Activated T-cell treated with anti-CD3 and anti-CD28 coated beads, Interleukin-2, amount 50 U/mL, for 24 hours (primary cell): ENCODE data around the gene NNT.
"Not testable (repeated sequence)": the region's sequence is repeated elsewhere in the genome, so short reads cannot be mapped to it uniquely, and the experiment has no call there.

Experiments used
- DNase-seq: peaks from one replicate; pipeline ENCODE4 v3.0.0-alpha.2; 2020
- H3K27ac Mint-ChIP-seq: 2 replicates; pipeline ENCODE4 v1.8.0; 2020; ENCODE audit warnings: mild to moderate bottlenecking, mixed read lengths
- H3K27me3 Mint-ChIP-seq: 2 replicates; pipeline ENCODE4 v1.8.0; 2020; ENCODE audit warnings: mixed read lengths
- H3K36me3 Mint-ChIP-seq: 2 replicates; pipeline ENCODE4 v1.8.0; 2020; ENCODE audit warnings: low read depth, mixed read lengths
- H3K4me1 Mint-ChIP-seq: 2 replicates; pipeline ENCODE4 v1.8.0; 2020; ENCODE audit warnings: low read depth, mixed read lengths
- H3K4me3 Mint-ChIP-seq: 2 replicates; pipeline ENCODE4 v1.8.0; 2020; ENCODE audit warnings: mild to moderate bottlenecking, moderate library complexity, mixed read lengths
- H3K9me3 Mint-ChIP-seq: 2 replicates; pipeline ENCODE4 v1.8.0; 2020; ENCODE audit warnings: mixed read lengths

NNT gene

DNA sequence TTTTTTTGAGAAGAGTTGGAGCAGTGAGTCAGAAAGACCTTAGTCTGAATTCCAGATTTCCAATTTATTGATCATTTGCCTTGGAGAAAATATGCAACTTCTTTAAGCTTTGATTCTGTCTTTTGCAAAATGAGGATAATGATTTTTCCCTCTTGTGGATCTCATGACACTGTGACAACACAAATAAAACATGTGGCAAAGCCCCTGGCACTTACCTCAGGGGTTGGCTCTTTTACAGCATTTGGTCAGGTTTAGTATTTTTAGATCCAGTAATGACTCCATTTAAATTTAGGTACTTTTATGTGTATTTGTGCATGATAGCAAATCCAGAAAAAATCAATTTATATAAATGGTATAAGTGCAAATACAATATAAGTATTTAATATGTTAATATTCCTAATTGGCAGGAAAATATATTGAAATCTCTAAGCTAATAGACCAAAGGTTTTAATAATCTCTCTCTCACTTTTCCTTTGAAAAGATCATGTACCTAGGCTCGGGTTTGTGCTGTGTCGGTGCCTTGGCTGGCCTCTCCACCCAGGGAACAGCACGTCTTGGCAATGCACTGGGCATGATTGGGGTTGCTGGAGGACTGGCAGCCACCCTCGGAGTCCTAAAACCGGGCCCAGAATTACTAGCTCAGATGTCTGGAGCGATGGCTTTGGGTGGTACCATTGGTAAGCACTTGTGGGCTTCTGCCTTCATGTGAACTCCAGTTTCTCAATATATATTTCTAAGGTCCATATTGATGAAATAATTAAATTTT, 49.7 kb downstream of the NNT start:
- H3K27ac Mint-ChIP-seq = no peak overlapping the region
- no peaks in the 10 kb centered on the region for H3K4me1 Mint-ChIP-seq
- H3K36me3 Mint-ChIP-seq = peaks cover 92% of the 10 kb centered on the region
- DNase-seq = no peak
- H3K4me3 Mint-ChIP-seq = no peak overlapping the region
- H3K27me3 Mint-ChIP-seq = no peaks in the 10 kb centered on the region
- H3K9me3 Mint-ChIP-seq = peaks cover 3% of the 10 kb centered on the region

- Mint-ChIP-seq H3K27me3 (no peaks in the 10 kb centered on the region), H3K9me3 (peaks cover 5% of the 10 kb centered on the region), H3K36me3 (peaks cover 88% of the 10 kb centered on the region)
Observed at GRCh38 chr5:43658509-43658908, 55.5 kb downstream of the NNT start.

DNA sequence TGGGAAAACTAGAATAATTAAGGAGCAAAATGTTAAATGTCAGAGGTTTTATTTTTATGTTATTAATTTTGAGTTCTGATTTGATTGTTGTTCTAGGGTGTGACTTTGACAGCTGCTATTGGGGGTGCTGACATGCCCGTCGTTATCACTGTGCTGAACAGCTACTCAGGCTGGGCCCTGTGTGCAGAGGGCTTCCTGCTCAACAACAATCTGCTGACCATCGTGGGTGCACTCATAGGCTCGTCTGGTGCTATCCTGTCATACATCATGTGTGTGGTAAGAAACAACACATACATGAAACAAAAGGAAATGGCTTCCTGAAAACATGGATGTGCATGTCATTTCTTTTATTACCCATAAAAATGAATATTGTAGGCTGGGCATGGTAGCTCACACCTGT, 56.1 kb downstream of the NNT start:
- H3K27ac Mint-ChIP-seq = no peak overlapping the region
- peaks cover 5% of the 10 kb centered on the region for H3K9me3 Mint-ChIP-seq
- H3K27me3 Mint-ChIP-seq = no peaks in the 10 kb centered on the region
- H3K36me3 Mint-ChIP-seq = peaks cover 90% of the 10 kb centered on the region
- H3K4me1 Mint-ChIP-seq = no peaks in the 10 kb centered on the region
- H3K4me3 Mint-ChIP-seq = no peak overlapping the region
- no peak for DNase-seq

More at GRCh38 chr5:43658509-43658908, 55.5 kb downstream of the NNT start:
- no peaks in the 10 kb centered on the region for H3K4me1 Mint-ChIP-seq
- no peak for DNase-seq
- no peak overlapping the region for H3K4me3 Mint-ChIP-seq
- no peak overlapping the region for H3K27ac Mint-ChIP-seq

GRCh38 chr5:43661102-43661501, 58.1 kb downstream of the NNT start:
- Mint-ChIP-seq H3K9me3 (peaks cover 7% of the 10 kb centered on the region), H3K4me1 (no peaks in the 10 kb centered on the region), H3K4me3 (no peak overlapping the region), H3K27me3 (no peaks in the 10 kb centered on the region), H3K27ac (no peak overlapping the region), H3K36me3 (peaks cover 90% of the 10 kb centered on the region)
- DNase-seq = no peak

DNA sequence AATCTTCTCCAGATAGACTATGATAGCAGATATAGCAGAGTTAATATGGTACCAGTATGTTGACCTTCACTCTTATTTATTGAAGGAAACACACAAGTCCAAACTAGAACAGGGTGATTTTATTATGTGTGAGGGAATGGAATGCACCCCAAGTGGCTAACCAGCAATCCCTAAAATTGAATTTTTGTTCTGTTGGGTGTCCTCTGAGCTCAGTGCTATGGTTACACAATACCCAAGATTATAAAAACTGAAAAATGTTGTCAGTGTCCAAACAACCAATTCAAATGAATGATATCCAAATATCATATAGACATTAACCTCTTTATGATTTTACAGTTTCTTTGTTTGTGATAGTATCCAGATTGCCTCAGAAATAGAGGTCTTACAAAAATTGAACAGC, 60.9 kb downstream of the NNT start:
- peaks cover 84% of the 10 kb centered on the region for H3K36me3 Mint-ChIP-seq
- peaks cover 2% of the 10 kb centered on the region for H3K4me1 Mint-ChIP-seq
- no peak overlapping the region for H3K27ac Mint-ChIP-seq
- H3K9me3 Mint-ChIP-seq = peaks cover 4% of the 10 kb centered on the region
- no peak for DNase-seq
- no peaks in the 10 kb centered on the region for H3K27me3 Mint-ChIP-seq
- H3K4me3 Mint-ChIP-seq = no peak overlapping the region

- no peak overlapping the region for H3K4me3 Mint-ChIP-seq
- peaks cover 4% of the 10 kb centered on the region for H3K9me3 Mint-ChIP-seq
- H3K36me3 Mint-ChIP-seq = peaks cover 77% of the 10 kb centered on the region
- no peak for DNase-seq
- no peaks in the 10 kb centered on the region for H3K27me3 Mint-ChIP-seq
- no peak overlapping the region for H3K27ac Mint-ChIP-seq
- H3K4me1 Mint-ChIP-seq = peaks cover 2% of the 10 kb centered on the region
Observed at GRCh38 chr5:43664501-43665040, 61.6 kb downstream of the NNT start.

- not testable (repeated sequence) for H3K4me3 Mint-ChIP-seq, H3K27ac Mint-ChIP-seq, H3K27me3 Mint-ChIP-seq, DNase-seq, H3K9me3 Mint-ChIP-seq, H3K4me1 Mint-ChIP-seq
- H3K36me3 Mint-ChIP-seq = peaks cover 74% of the 10 kb centered on the region
Observed at GRCh38 chr5:43665749-43666148, 62.8 kb downstream of the NNT start.

GRCh38 chr5:43666728-43667127, 63.7 kb downstream of the NNT start:
- not testable (repeated sequence) for H3K4me3 Mint-ChIP-seq, H3K27me3 Mint-ChIP-seq, H3K9me3 Mint-ChIP-seq, H3K4me1 Mint-ChIP-seq, H3K27ac Mint-ChIP-seq, DNase-seq
- H3K36me3 Mint-ChIP-seq = peaks cover 74% of the 10 kb centered on the region

GRCh38 chr5:43667379-43667778, 64.4 kb downstream of the NNT start:
- H3K4me1 Mint-ChIP-seq, H3K9me3 Mint-ChIP-seq, H3K27me3 Mint-ChIP-seq, H3K4me3 Mint-ChIP-seq, H3K27ac Mint-ChIP-seq, DNase-seq: not testable (repeated sequence)
- peaks cover 73% of the 10 kb centered on the region for H3K36me3 Mint-ChIP-seq

- Mint-ChIP-seq H3K27me3 (no peaks in the 10 kb centered on the region), H3K36me3 (peaks cover 41% of the 10 kb centered on the region), H3K9me3 (no peaks in the 10 kb centered on the region), H3K4me3 (no peak overlapping the region), H3K4me1 (peaks cover 22% of the 10 kb centered on the region), H3K27ac (no peak overlapping the region)
- DNase-seq = no peak
Observed at GRCh38 chr5:43674536-43674935, 71.6 kb downstream of the NNT start.

DNA sequence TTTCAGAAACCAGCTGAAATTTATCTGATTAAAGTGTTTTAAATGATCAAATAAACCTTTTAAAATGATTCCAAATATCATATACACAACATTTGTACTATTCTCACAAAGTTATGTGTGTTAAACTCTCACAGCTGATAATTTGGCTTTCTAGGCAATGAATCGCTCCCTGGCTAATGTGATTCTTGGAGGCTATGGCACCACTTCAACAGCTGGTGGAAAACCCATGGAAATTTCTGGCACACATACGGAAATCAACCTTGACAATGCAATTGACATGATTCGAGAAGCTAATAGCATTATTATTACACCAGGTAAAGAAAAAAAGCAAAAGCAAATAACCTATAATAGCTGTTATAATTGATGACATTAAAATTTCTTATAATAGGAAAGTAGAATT, 72.4 kb downstream of the NNT start:
- Mint-ChIP-seq H3K4me1 (peaks cover 18% of the 10 kb centered on the region), H3K36me3 (peaks cover 42% of the 10 kb centered on the region), H3K27ac (no peak overlapping the region), H3K4me3 (no peak overlapping the region), H3K27me3 (no peaks in the 10 kb centered on the region), H3K9me3 (no peaks in the 10 kb centered on the region)
- no peak for DNase-seq

- DNase-seq = no peak
- no peaks in the 10 kb centered on the region for H3K9me3 Mint-ChIP-seq
- no peak overlapping the region for H3K4me3 Mint-ChIP-seq
- peaks cover 16% of the 10 kb centered on the region for H3K4me1 Mint-ChIP-seq
- no peak overlapping the region for H3K27ac Mint-ChIP-seq
- peaks cover 39% of the 10 kb centered on the region for H3K36me3 Mint-ChIP-seq
- H3K27me3 Mint-ChIP-seq = no peaks in the 10 kb centered on the region
Observed at GRCh38 chr5:43676083-43676840, 73.3 kb downstream of the NNT start.

- Mint-ChIP-seq H3K27ac (no peak overlapping the region), H3K27me3 (no peaks in the 10 kb centered on the region), H3K9me3 (no peaks in the 10 kb centered on the region), H3K4me3 (no peak overlapping the region), H3K4me1 (peaks cover 16% of the 10 kb centered on the region), H3K36me3 (peaks cover 38% of the 10 kb centered on the region)
- DNase-seq = no peak
Observed at GRCh38 chr5:43677253-43677652, 74.3 kb downstream of the NNT start.

- peaks cover 41% of the 10 kb centered on the region for H3K36me3 Mint-ChIP-seq
- no peaks in the 10 kb centered on the region for H3K9me3 Mint-ChIP-seq
- H3K27ac Mint-ChIP-seq = no peak overlapping the region
- DNase-seq = no peak
- no peak overlapping the region for H3K4me3 Mint-ChIP-seq
- peaks cover 14% of the 10 kb centered on the region for H3K4me1 Mint-ChIP-seq
- no peaks in the 10 kb centered on the region for H3K27me3 Mint-ChIP-seq
Observed at GRCh38 chr5:43679214-43679613, 76.2 kb downstream of the NNT start.

DNA sequence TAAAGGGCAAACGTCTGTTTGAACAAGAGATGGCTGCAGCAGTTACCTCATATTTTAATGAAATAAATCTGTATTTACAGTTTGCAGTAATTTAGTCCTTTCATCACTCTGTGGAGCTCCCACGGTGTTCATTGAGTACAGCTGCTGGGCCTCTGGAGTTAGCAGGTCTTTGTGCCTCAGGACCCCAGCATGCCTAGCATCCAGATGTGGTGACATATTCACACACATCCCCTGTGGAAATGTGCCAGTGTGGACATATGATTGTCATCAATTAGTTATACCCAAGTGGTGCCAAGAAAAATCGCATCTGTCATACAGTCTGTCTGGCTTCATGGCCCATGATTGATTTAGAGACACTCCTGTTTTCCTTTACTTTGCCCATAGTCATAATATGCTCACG, 77.3 kb downstream of the NNT start:
- no peak for DNase-seq
- Mint-ChIP-seq H3K9me3 (no peaks in the 10 kb centered on the region), H3K4me1 (peaks cover 10% of the 10 kb centered on the region), H3K27me3 (no peaks in the 10 kb centered on the region), H3K27ac (no peak overlapping the region), H3K36me3 (peaks cover 45% of the 10 kb centered on the region), H3K4me3 (no peak overlapping the region)
